ENCODE data around the gene FNBP1.
"Not testable (repeated sequence)": the region's sequence is repeated elsewhere in the genome, so short reads cannot be mapped to it uniquely, and the experiment has no call there.

FNBP1 gene

DNA sequence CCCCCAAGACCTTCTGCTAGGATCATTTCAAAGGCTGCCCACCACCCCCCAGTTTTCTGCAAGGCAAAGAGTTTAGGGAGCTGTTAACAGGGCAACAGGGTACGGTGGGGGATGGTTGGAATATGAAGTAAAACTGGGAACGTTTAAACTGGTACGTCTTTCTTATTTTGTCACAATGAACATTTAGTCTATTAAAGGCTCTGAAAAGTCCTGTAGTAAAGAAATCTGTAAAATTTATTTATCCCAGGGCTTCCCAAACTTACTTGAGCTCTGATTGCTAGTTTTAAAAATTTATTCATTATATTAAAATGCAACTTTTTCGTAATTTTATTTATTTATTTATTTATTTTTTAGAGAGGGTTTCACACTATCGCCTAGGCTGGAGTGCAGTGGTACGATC lies 145.7 kb downstream of the FNBP1 start:
- no peak overlapping the region for H3K4me3 ChIP-seq (ENCODE audit: low read depth, low read length)
- no peak for DNase-seq (ENCODE audit: low read depth)
- TF ChIP-seq CTCF (conservative IDR thresholded peaks at IDR 0.05; ENCODE audit: low read depth, low read length) = no peak

GRCh38 chr9:129895376-129896268 lies 147.4 kb downstream of the FNBP1 start:
- no peak for DNase-seq (ENCODE audit: low read depth)
- H3K4me3 ChIP-seq (ENCODE audit: low read depth, low read length) = no peak overlapping the region
- no peak for TF ChIP-seq CTCF (conservative IDR thresholded peaks at IDR 0.05; ENCODE audit: low read depth, low read length)

DNA sequence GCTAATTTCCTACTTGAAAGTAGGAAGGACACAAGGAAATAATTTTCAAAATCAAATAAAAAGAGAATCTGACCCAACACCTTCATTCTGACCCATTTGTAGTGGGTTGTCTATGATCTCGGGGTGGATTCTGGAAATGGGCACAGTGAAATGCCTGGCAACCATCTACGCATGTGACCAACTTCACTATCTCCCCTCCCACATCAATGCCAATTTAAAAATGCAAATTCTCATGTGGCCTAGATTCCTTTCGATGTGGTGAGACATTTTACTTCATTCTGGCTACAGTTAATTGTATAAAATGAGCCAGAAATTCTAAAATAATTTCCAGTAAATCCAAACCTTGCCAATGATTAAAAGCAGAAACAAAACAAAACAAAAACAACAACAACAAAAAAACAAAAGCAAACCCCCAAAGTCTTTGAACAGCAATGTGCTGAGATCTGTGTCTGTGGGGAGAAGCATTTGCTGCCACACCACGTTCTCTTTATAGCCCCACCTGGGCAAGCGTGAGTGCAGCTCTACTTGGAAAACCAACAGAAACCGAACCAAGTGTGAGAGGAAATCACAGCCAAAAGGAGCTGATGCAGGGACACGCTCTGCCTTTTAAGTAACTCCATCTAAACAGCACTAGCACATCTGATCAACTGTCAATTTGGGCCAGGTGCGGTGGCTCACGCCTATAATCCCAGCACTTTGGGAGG lies 148.7 kb downstream of the FNBP1 start:
- TF ChIP-seq CTCF (conservative IDR thresholded peaks at IDR 0.05; ENCODE audit: low read depth, low read length) = no peak
- H3K4me3 ChIP-seq (ENCODE audit: low read depth, low read length) = no peak overlapping the region
- no peak for DNase-seq (ENCODE audit: low read depth)

- no peak for DNase-seq (ENCODE audit: low read depth)
- no peak overlapping the region for H3K4me3 ChIP-seq (ENCODE audit: low read depth, low read length)
- TF ChIP-seq CTCF (conservative IDR thresholded peaks at IDR 0.05; ENCODE audit: low read depth, low read length) = no peak
Measured at GRCh38 chr9:129891569-129891968, 151.4 kb downstream of the FNBP1 start.

GRCh38 chr9:129890718-129891299 lies 152.2 kb downstream of the FNBP1 start:
- not testable (repeated sequence) for DNase-seq (ENCODE audit: low read depth); H3K4me3 ChIP-seq (ENCODE audit: low read depth, low read length)

GRCh38 chr9:129889941-129890717 lies 152.9 kb downstream of the FNBP1 start:
- TF ChIP-seq CTCF (conservative IDR thresholded peaks at IDR 0.05; ENCODE audit: low read depth, low read length) = no peak
- no peak overlapping the region for H3K4me3 ChIP-seq (ENCODE audit: low read depth, low read length)
- DNase-seq (ENCODE audit: low read depth) = no peak

Data from choroid plexus epithelial cell (primary cell).